Common myeloid progenitor, CD34-positive (primary cell): ENCODE data around the gene PPFIA1.

Experiments used
- CTCF ChIA-PET: fragments of 350-600 bp; sonication (Branson Sonifier 250); formaldehyde crosslinking; loops from one replicate; lab custom pipeline; 2021; ENCODE audit warnings: antibody characterized with exemption; lab: Charles Lee
- POLR2A ChIA-PET: fragments of 350-600 bp; sonication (Branson Sonifier 250); formaldehyde crosslinking; loops from one replicate; lab custom pipeline; 2021; ENCODE audit warnings: antibody characterized with exemption; lab: Charles Lee
- DNase-seq, 3 donors: peaks; one replicate each; pipeline versions ENCODE4 v3.0.0 to v3.0.0-alpha.2; 2013
- H3K27ac ChIP-seq, 2 experiments: 1 replicate in 1 of 2; 2 replicates in 1 of 2; pipeline ENCODE4 v1.7.0; 2013; ENCODE audit warnings: inconsistent platforms in 2 of 2, low read length in 2 of 2, mild to moderate bottlenecking in 2 of 2, low read depth in 1 of 2, moderate library complexity in 1 of 2; ENCODE audit not compliant: severe bottlenecking in 2 of 2, insufficient read depth in 1 of 2, poor library complexity in 1 of 2
- H3K27me3 ChIP-seq, 5 experiments: replicated peaks in 2 of 5; 1 replicate in 3 of 5; 2 replicates in 2 of 5; pipeline versions ENCODE4 v1.6.1 to v1.7.0; 2013; ENCODE audit warnings: low read length in 4 of 5, mild to moderate bottlenecking in 2 of 5, moderate library complexity in 2 of 5, inconsistent platforms in 1 of 5; ENCODE audit not compliant: insufficient read depth in 5 of 5, control insufficient read depth in 4 of 5
- H3K36me3 ChIP-seq, 4 experiments: 1 replicate in 2 of 4; 2 replicates in 2 of 4; pipeline versions ENCODE4 v1.6.1 to v1.7.0; 2013; ENCODE audit warnings: low read length in 3 of 4, control low read depth in 1 of 4, mild to moderate bottlenecking in 1 of 4; ENCODE audit not compliant: control insufficient read depth in 4 of 4, insufficient read depth in 4 of 4
- H3K4me1 ChIP-seq, 4 experiments: 1 replicate in 3 of 4; 2 replicates in 1 of 4; pipeline versions ENCODE4 v1.6.1 to v1.7.1; 2013; ENCODE audit warnings: low read length in 3 of 4, mild to moderate bottlenecking in 3 of 4, control low read depth in 1 of 4, inconsistent platforms in 1 of 4, moderate library complexity in 1 of 4; ENCODE audit not compliant: control insufficient read depth in 4 of 4, insufficient read depth in 4 of 4; ENCODE audit errors: control extremely low read depth in 1 of 4
- H3K4me3 ChIP-seq, 7 experiments: 1 replicate in 4 of 7; 2 replicates in 3 of 7; pipeline versions ENCODE4 v1.5.1 to v1.7.0; 2013; ENCODE audit warnings: mild to moderate bottlenecking in 7 of 7, low read length in 6 of 7, moderate library complexity in 6 of 7, inconsistent platforms in 2 of 7, low read depth in 2 of 7, control low read depth in 1 of 7; ENCODE audit not compliant: insufficient read depth in 4 of 7, control insufficient read depth in 1 of 7; ENCODE audit errors: extremely low read depth in 1 of 7
- H3K9me3 ChIP-seq, 5 experiments: 1 replicate in 4 of 5; 2 replicates in 1 of 5; pipeline versions ENCODE4 v1.6.1 to v1.7.1; 2013; ENCODE audit warnings: low read length in 4 of 5, mild to moderate bottlenecking in 2 of 5, inconsistent platforms in 1 of 5, low read depth in 1 of 5, moderate library complexity in 1 of 5; ENCODE audit not compliant: control insufficient read depth in 4 of 5, insufficient read depth in 2 of 5; ENCODE audit errors: control extremely low read depth in 1 of 5
- WGBS: methylation state at CpG from one replicate; pipeline ENCODE4 v1.1.5; 2013; ENCODE audit not compliant: insufficient coverage; 5-methylcytosine and 5-hydroxymethylcytosine counted together

Gene PPFIA1

DNA sequence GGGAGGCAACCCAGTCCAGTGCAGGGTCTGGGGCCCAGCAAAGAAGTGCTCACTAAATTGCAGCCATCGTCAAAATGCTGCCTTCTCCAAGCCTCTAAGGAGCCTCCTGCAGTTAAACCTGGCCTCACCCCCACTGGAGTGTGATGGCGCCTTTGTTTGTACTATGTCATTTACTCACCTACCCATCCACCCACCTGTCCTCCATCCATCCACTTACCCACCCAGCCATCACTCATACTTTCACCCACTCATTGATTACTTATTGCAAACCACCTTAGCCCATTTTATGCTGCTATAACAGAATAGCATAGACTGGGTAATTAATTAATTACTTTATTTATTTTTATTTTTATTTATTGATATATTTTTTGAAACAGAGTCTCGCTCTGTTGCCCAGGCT, 28.8 kb upstream of the PPFIA1 start:
- POLR2A ChIA-PET = no interaction called here
- Histone ChIP-seq H3K4me3 (no peak overlapping the region), H3K9me3 (peaks cover 0 to 5% (median 0%) of the 10 kb centered on the region in 5 experiments), H3K27ac (no peak overlapping the region), H3K4me1 (no peaks in the 10 kb centered on the region), H3K36me3 (no peaks in the 10 kb centered on the region), H3K27me3 (peaks cover 0 to 15% (median 2%) of the 10 kb centered on the region in 5 experiments)
- CTCF ChIA-PET = no interaction called here
- no peak for DNase-seq
- 97% methylated on average over 3 of the region's 3 CpGs for WGBS

DNA sequence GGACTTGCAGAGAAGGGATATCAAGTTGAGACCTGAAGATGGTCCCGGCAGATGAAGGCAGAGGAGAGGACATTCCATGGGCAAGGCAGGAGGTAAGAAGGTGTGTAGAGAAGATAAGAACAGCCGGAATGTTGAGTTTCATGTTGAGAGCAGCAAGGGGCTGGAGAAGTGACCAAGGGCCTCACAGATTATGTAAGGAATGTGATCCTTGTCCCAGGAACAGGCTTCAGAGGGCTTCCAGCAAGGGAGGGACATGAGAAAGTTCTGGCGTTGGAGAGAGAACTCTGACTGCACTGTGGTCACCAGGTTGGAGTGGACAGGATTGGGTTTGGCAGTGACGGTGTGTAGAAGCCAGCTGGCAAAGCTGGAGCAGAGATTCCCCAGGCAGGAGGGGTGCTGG, 27.6 kb upstream of the PPFIA1 start:
- Histone ChIP-seq H3K27ac (no peak overlapping the region), H3K4me3 (no peak overlapping the region), H3K4me1 (no peaks in the 10 kb centered on the region), H3K36me3 (no peaks in the 10 kb centered on the region), H3K27me3 (peaks cover 0 to 15% (median 2%) of the 10 kb centered on the region in 5 experiments), H3K9me3 (peaks cover 0 to 5% (median 0%) of the 10 kb centered on the region in 5 experiments)
- DNase-seq = no peak
- 96% methylated on average over 4 of the region's 4 CpGs for WGBS
- POLR2A ChIA-PET = no interaction called here
- CTCF ChIA-PET = no interaction called here

DNA sequence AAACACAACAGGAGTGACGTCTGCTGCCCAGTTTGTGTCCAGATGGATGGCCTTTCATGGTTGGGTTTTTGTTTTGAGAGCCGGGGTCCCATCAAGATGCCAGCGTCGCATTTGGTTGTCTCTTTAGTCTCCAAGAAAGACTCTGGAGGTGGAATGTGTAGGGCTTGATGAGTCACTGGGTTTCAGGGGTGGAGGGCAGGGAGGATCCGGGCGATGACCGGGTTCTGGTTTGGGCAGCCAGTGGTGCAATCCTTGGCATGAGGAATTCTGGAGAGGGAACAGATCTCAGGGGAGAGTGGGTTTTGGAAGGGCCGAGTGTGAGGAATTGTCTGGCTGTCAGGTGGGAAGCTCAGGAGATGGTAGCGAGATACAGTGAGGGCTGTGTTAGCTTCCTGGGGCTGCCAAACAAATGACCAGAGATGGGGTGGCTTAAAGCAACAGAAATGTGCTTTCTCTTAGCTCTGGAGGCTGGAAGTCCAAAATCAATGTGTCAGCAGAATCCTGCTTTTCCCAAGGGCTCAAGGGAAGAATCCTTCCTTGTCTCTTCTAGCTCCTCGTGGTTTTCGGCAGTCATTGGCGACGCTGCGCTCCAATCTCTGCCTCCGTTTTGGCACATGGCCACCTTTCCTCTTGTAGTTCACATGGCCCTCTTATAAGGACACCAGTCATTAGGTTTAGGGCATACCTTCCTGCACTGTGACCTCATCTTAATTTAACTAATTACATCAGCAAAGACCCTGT, 26.4 kb upstream of the PPFIA1 start:
- Histone ChIP-seq H3K4me3 (no peak overlapping the region), H3K27me3 (peaks cover 0 to 15% (median 2%) of the 10 kb centered on the region in 5 experiments), H3K36me3 (no peaks in the 10 kb centered on the region), H3K9me3 (peaks cover 0 to 5% (median 0%) of the 10 kb centered on the region in 5 experiments), H3K27ac (no peak overlapping the region), H3K4me1 (no peaks in the 10 kb centered on the region)
- WGBS = 95% methylated on average over 15 of the region's 15 CpGs
- ChIA-PET CTCF (no interaction called here), POLR2A (interaction anchor here (0.6 kb wide), 1 partner anchor 335 kb away, joined by 3 read pairs; no protein-coding TSS in a partner anchor)
- DNase-seq = no peak

DNA sequence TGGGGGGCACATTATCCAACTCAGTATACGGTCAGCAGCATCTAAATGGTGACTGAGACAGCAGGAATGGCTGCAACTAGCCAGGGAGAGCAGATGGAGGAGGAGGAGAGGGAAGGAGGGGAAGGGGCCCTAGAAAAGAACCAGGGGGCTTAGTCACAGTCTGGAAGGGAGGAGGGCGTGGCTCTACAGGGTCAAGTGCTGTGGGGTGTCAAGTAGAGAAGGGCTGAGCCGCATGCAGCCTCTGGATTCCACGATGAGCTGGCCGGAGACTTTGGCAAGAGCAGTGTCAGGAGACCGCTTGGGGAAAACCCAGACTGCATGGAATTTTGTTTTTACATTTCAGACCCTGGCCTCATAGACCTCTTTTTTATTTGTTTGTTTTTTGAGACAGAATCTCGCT, 25.8 kb upstream of the PPFIA1 start:
- H3K4me1 ChIP-seq = no peaks in the 10 kb centered on the region
- H3K9me3 ChIP-seq = peaks cover 0 to 5% (median 0%) of the 10 kb centered on the region in 5 experiments
- no peak overlapping the region for H3K27ac ChIP-seq
- no peak for DNase-seq
- CTCF ChIA-PET = no interaction called here
- POLR2A ChIA-PET = interaction anchor here (0.6 kb wide), 1 partner anchor 334 kb away, joined by 3 read pairs; no protein-coding TSS in a partner anchor
- peaks cover 0 to 15% (median 2%) of the 10 kb centered on the region in 5 experiments for H3K27me3 ChIP-seq
- H3K4me3 ChIP-seq = no peak overlapping the region
- H3K36me3 ChIP-seq = no peaks in the 10 kb centered on the region
- WGBS = 90% methylated on average over 7 of the region's 7 CpGs

DNA sequence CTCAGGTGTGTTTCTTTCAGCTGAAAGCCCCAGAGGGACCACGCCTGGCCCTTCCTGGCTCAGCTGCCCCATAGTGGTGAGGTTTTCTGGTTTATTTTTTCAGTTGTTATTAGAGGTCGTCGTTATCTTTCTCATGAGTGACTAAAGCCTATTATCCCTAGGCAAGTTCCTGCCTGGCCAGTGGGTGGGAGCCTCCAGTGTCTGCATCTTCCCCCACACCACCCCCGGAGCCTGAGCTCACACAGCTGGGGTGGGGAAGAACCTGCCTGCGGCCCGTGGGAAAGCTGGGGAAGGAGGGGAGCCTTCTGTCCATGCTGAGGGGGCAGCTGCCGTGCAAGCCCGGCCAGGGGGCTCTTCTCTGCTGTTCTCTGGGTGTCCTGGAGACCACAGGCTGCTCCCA, 24.3 kb upstream of the PPFIA1 start:
- CTCF ChIA-PET = no interaction called here
- 90% methylated on average over 6 of the region's 8 CpGs for WGBS

DNA sequence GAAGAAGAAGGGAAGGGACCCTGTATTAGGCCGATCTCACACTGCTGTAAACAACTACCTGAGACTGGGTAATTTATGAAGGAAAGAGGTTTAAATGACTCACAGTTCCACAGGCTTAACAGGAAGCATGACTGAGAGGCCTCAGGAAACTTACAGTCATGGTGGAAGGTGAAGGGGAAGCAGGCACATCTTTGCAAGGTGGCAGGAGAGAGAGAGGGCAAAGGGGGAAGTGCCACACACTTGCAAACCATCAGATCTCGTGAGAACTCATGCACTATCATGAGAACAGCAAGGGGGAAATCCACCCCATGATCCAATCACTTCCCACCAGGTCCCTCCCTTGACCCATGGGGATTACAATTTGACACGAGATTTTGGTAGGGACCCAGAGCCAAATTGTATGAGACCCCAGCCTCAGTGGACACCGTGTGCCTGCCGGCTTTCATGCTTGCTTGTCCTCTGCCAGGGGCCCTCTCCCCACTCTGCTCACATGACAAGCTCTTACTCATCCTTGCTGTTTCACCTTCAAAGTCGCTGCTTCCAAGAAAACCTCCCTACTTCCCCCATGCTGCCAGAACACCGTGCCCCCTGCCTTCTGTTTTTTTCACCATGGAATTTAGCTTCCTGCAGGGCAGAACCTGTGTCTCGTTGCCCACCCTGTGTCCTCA, 23.3 kb upstream of the PPFIA1 start:
- CTCF ChIA-PET = interaction anchor here (0.6 kb wide), 1 partner anchor 26 kb away, joined by 3 read pairs; no protein-coding TSS in a partner anchor
- H3K4me3 ChIP-seq = no peak overlapping the region
- H3K4me1 ChIP-seq = no peaks in the 10 kb centered on the region
- H3K9me3 ChIP-seq = peaks cover 0 to 5% (median 0%) of the 10 kb centered on the region in 5 experiments
- 74% methylated on average over 7 of the region's 8 CpGs for WGBS
- POLR2A ChIA-PET = no interaction called here
- H3K27me3 ChIP-seq = peaks cover 0 to 5% (median 1%) of the 10 kb centered on the region in 5 experiments
- no peaks in the 10 kb centered on the region for H3K36me3 ChIP-seq
- DNase-seq = peak in 2 of 3 donors; percentile 28 to 60
- H3K27ac ChIP-seq = no peak overlapping the region

More for the DNA sequence above, 24.3 kb upstream of the PPFIA1 start:
- POLR2A ChIA-PET = no interaction called here
- Histone ChIP-seq H3K36me3 (no peaks in the 10 kb centered on the region), H3K27ac (no peak overlapping the region), H3K27me3 (peaks cover 0 to 5% (median 1%) of the 10 kb centered on the region in 5 experiments), H3K9me3 (peaks cover 0 to 5% (median 0%) of the 10 kb centered on the region in 5 experiments), H3K4me3 (no peak overlapping the region), H3K4me1 (no peaks in the 10 kb centered on the region)
- DNase-seq = no peak

DNA sequence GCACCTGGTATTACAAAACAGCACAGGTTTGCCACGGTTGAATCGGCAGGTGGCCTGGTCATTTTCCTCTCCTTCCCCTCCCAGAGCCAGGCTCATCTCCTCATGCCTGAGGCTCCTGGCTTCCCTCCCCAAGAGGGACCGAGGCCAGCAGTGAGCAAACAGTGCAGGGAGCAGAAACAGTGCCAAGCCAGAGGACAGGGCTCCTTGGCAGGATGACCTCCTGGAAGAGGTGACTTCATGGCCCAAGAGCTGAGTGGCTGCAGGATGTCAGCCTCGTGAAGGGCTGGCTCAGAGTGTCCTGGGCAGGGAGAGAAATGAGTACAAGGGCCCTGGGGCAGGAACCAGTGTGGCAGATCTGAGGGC, 22.8 kb upstream of the PPFIA1 start:
- Histone ChIP-seq H3K27me3 (peaks cover 0 to 5% (median 1%) of the 10 kb centered on the region in 5 experiments), H3K4me3 (no peak overlapping the region), H3K27ac (no peak overlapping the region), H3K4me1 (no peaks in the 10 kb centered on the region), H3K36me3 (no peaks in the 10 kb centered on the region), H3K9me3 (peaks cover 0 to 5% (median 0%) of the 10 kb centered on the region in 5 experiments)
- DNase-seq = no peak
- WGBS = 86% methylated on average over 4 of the region's 4 CpGs
- ChIA-PET CTCF (no interaction called here), POLR2A (no interaction called here)
